Neural progenitor cell (in vitro differentiated cells): ENCODE results near the gene STK32A. TPM values are rescaled to one million over a fixed set of nuclear protein-coding genes. Genes with fewer than 3 reads are reported as not detected.

Experiments used
- DNase-seq: peaks from one replicate; pipeline ENCODE4 v3.0.0-alpha.2; 2016; ENCODE audit warnings: low spot score
- H2AFZ ChIP-seq: fragments of 200-600 bp; sonication (generic); replicated peaks from 2 replicates; pipeline ENCODE4 v1.6.1; 2016; ENCODE audit warnings: antibody characterized with exemption
- H3F3A ChIP-seq: fragments of 200-600 bp; sonication (generic); 2 replicates; pipeline ENCODE4 v1.6.1; 2016; ENCODE audit warnings: antibody characterized with exemption, low read depth
- H3K27ac ChIP-seq: fragments of 200-600 bp; sonication (generic); 2 replicates; pipeline ENCODE4 v1.5.1; 2016; ENCODE audit warnings: mild to moderate bottlenecking
- H3K27me3 ChIP-seq: fragments of 200-600 bp; sonication (generic); 2 replicates; pipeline ENCODE4 v1.6.1; 2016; ENCODE audit warnings: mild to moderate bottlenecking, moderate library complexity
- H3K36me3 ChIP-seq: fragments of 200-600 bp; sonication (generic); 2 replicates; pipeline ENCODE4 v1.5.1; 2016
- H3K4me1 ChIP-seq: fragments of 200-600 bp; sonication (generic); 2 replicates; pipeline ENCODE4 v1.6.1; 2016; ENCODE audit warnings: mixed run types
- H3K4me2 ChIP-seq: fragments of 200-600 bp; sonication (generic); 2 replicates; pipeline ENCODE4 v1.6.1; 2016
- H3K4me3 ChIP-seq: fragments of 200-600 bp; sonication (generic); 2 replicates; pipeline ENCODE4 v1.5.1; 2016
- H3K79me2 ChIP-seq: fragments of 200-600 bp; sonication (generic); 2 replicates; pipeline ENCODE4 v1.6.1; 2016; ENCODE audit warnings: low read depth
- H3K9ac ChIP-seq: fragments of 200-600 bp; sonication (generic); 2 replicates; pipeline ENCODE4 v1.6.1; 2016
- H3K9me3 ChIP-seq: fragments of 200-600 bp; sonication (generic); 2 replicates; pipeline ENCODE4 v1.5.1; 2016; ENCODE audit warnings: low read depth
- H4K20me1 ChIP-seq: fragments of 200-600 bp; sonication (generic); 2 replicates; pipeline ENCODE4 v1.6.1; 2016; ENCODE audit warnings: low read depth
- H3K27ac Mint-ChIP-seq: 3 replicates; pipeline ENCODE4 v1.8.0; 2021; ENCODE audit warnings: mixed read lengths
- H3K27me3 Mint-ChIP-seq: 2 replicates; pipeline ENCODE4 v1.8.0; 2022; ENCODE audit warnings: low read depth, mild to moderate bottlenecking, inconsistent platforms, moderate library complexity, mixed read lengths; ENCODE audit not compliant: insufficient read depth
- H3K36me3 Mint-ChIP-seq: 3 replicates; pipeline ENCODE4 v1.8.0; 2021; ENCODE audit warnings: mixed read lengths
- H3K4me1 Mint-ChIP-seq: 3 replicates; pipeline ENCODE4 v1.8.0; 2021; ENCODE audit warnings: mixed read lengths
- H3K4me3 Mint-ChIP-seq: 3 replicates; pipeline ENCODE4 v1.8.0; 2021; ENCODE audit warnings: mild to moderate bottlenecking, moderate library complexity, mixed read lengths
- H3K9me3 Mint-ChIP-seq: 3 replicates; pipeline ENCODE4 v1.8.0; 2020; ENCODE audit warnings: mixed read lengths
- CTCF ChIP-seq: fragments of 200-600 bp; sonication (generic); IDR thresholded peaks from 2 replicates; pipeline ENCODE4 v1.5.1; 2017; ENCODE audit warnings: antibody characterized with exemption, mild to moderate bottlenecking
- EZH2 ChIP-seq: fragments of 200-600 bp; sonication (generic); IDR thresholded peaks from 2 replicates; pipeline ENCODE4 v1.6.1; 2017; ENCODE audit warnings: antibody characterized with exemption, mild to moderate bottlenecking, moderate library complexity
- EZH2phosphoT487 ChIP-seq: fragments of 200-600 bp; sonication (generic); IDR thresholded peaks from 2 replicates; pipeline ENCODE4 v1.6.1; 2017; ENCODE audit warnings: antibody characterized with exemption
- total RNA-seq: library from RNA; depleted of rRNA; stranded (reverse); fragments of >200 nt; gene quantifications from 2 replicates; pipeline ENCODE4 v1.2.3, GENCODE V29; 2015; ENCODE audit warnings: low replicate concordance

The STK32A gene
- total RNA-seq, 1 donor from 2014 or later, result 16.7 TPM

GRCh38 chr5:147267082-147267832 lies 32.4 kb downstream of the STK32A start:
- no peaks in the 10 kb centered on the region for H3K36me3 ChIP-seq
- Mint-ChIP-seq H3K36me3 (no peaks in the 10 kb centered on the region), H3K4me1 (no peaks in the 10 kb centered on the region), H3K9me3 (no peaks in the 10 kb centered on the region), H3K4me3 (no peak overlapping the region), H3K27me3 (peaks cover 3% of the 10 kb centered on the region), H3K27ac (no peak overlapping the region)
- no peak overlapping the region for H3K4me2 ChIP-seq
- no peaks in the 10 kb centered on the region for H3K27me3 ChIP-seq
- no peak overlapping the region for H2AFZ ChIP-seq
- no peaks in the 10 kb centered on the region for H3K79me2 ChIP-seq
- H3K4me3 ChIP-seq, result no peak overlapping the region
- no peaks in the 10 kb centered on the region for H4K20me1 ChIP-seq
- peaks cover 6% of the 10 kb centered on the region for H3K4me1 ChIP-seq
- no peaks in the 10 kb centered on the region for H3K9me3 ChIP-seq
- no peak overlapping the region for H3K9ac ChIP-seq
- TF ChIP-seq EZH2phosphoT487, result no peak
- TF ChIP-seq CTCF, result no peak
- TF ChIP-seq EZH2, result no peak
- no peak for DNase-seq
- no peaks in the 10 kb centered on the region for H3F3A ChIP-seq
- H3K27ac ChIP-seq, result no peak overlapping the region

GRCh38 chr5:147276497-147276896 lies 41.7 kb downstream of the STK32A start:
- Mint-ChIP-seq H3K27ac (no peak overlapping the region), H3K9me3 (peaks cover 3% of the 10 kb centered on the region), H3K27me3 (peaks cover 3% of the 10 kb centered on the region), H3K36me3 (no peaks in the 10 kb centered on the region), H3K4me1 (peaks cover 3% of the 10 kb centered on the region), H3K4me3 (no peak overlapping the region)
- Histone ChIP-seq H3K4me3 (no peak overlapping the region), H3K27ac (no peak overlapping the region), H3K9ac (no peak overlapping the region), H3K36me3 (peaks cover 5% of the 10 kb centered on the region), H3K79me2 (no peaks in the 10 kb centered on the region), H4K20me1 (no peaks in the 10 kb centered on the region), H3K27me3 (no peaks in the 10 kb centered on the region), H3K4me2 (no peak overlapping the region), H2AFZ (no peak overlapping the region), H3F3A (no peaks in the 10 kb centered on the region), H3K4me1 (no peaks in the 10 kb centered on the region), H3K9me3 (no peaks in the 10 kb centered on the region)
- TF ChIP-seq CTCF (no peak), EZH2 (no peak), EZH2phosphoT487 (no peak)
- no peak for DNase-seq

GRCh38 chr5:147286296-147286695 lies 51.5 kb downstream of the STK32A start:
- TF ChIP-seq CTCF (no peak), EZH2phosphoT487 (no peak), EZH2 (no peak)
- Mint-ChIP-seq H3K36me3 (no peaks in the 10 kb centered on the region), H3K9me3 (peaks cover 11% of the 10 kb centered on the region), H3K4me3 (no peak overlapping the region), H3K27me3 (no peaks in the 10 kb centered on the region), H3K4me1 (peaks cover 2% of the 10 kb centered on the region), H3K27ac (no peak overlapping the region)
- Histone ChIP-seq H3K4me3 (no peak overlapping the region), H3K9me3 (peaks cover 6% of the 10 kb centered on the region), H3K9ac (no peak overlapping the region), H3K4me1 (peaks cover 38% of the 10 kb centered on the region), H4K20me1 (no peaks in the 10 kb centered on the region), H3K36me3 (peaks cover 3% of the 10 kb centered on the region), H3K4me2 (no peak overlapping the region), H3K27me3 (no peaks in the 10 kb centered on the region), H3K79me2 (no peaks in the 10 kb centered on the region), H3F3A (peaks cover 22% of the 10 kb centered on the region), H2AFZ (no peak overlapping the region), H3K27ac (no peak overlapping the region)
- no peak for DNase-seq
